Measurements from ENCODE around the gene CGNL1.

CGNL1 gene

DNA sequence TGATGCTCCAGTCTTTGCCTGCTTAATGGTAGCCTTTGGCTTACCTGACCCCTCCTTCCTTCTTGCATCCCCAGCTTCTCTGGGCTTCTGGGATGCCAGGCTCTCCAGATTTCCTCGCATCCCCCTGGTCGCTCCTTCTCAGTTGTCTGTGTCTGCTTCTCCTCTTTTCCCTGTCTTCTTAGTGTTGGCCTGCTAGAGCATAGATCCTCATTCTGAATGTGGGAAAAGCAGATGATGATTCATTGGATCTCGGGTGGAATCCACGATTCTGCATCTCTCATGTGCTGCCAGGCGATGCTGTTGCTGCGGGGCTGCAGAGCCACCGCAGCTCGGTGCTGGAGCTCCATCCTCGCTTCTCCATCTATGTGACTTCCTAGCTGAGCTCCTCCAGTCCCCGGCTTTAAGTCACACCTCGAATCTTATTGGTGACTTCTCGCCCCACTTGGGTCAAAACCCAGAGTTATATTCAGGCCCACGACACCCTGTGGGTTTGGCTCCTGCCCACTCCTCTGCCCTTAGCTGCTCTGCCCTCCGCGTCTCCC, 47.4 kb downstream of the CGNL1 start:
- DNase-seq, result no peak

GRCh38 chr15:57424628-57425405, 48.5 kb downstream of the CGNL1 start:
- DNase-seq, result no peak

DNA sequence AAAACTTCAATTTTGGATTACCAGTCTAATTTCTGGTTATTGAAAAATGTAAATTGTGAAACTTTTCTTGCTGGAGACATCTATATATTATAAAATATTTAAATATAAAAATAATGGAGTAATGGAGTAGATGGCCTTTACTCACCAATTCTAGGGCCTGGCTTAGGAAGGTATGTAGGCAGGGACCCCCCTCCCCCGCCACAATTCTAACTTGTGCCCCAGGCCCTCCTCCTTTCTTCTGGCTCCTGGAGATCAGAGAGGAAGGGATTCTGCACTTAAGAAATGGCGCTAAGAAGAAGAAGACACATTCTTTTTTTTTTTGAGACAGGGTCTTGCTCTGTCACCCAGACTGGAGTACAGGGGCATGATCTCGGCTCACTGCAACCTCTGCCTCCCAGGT, 49.5 kb downstream of the CGNL1 start:
- no peak for DNase-seq

GRCh38 chr15:57427367-57427821, 51.1 kb downstream of the CGNL1 start:
- no peak for DNase-seq

- DNase-seq, result no peak
These were observed 55.9 kb downstream of the CGNL1 start for GRCh38 chr15:57432141-57432741.

- no peak for DNase-seq
These were observed 59.9 kb downstream of the CGNL1 start for GRCh38 chr15:57436166-57436565.

DNA sequence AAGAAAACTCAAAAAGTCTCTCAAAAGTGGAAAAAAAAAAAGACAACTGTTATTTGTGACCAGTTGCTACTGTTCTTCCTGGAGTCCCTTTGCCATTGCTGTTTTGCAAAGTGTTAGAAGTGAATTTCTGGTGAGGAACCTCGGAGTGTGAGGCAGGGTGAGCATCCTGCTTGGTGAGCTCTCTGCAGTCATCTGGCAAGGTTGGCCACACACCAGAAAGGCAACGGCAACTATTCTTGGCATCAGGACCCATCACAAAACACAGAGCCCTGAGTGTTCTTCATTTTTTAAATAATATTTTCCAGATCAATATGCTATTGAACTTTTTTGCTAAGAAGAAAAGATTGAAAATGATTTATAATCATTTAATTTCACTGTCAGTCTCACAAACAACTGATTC, 60.7 kb downstream of the CGNL1 start:
- DNase-seq, result no peak

GRCh38 chr15:57437564-57437963, 61.3 kb downstream of the CGNL1 start:
- no peak for DNase-seq

DNA sequence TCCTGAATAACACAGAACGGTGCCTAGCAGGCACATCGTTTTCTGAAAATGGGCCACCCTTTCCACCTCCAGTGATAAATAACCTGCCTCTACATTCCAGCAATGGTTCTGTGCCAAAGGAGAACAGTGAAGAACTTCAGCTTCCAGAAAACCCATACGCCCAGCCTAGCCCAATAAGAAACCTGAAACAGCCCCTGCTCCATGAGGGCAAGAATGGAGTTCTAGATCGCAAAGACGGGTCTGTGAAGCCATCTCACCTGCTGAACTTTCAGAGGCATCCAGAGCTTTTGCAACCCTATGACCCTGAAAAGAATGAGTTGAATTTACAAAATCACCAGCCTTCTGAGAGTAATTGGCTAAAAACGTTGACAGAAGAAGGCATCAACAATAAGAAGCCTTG, 61.9 kb downstream of the CGNL1 start:
- no peak for DNase-seq

GRCh38 chr15:57439128-57440027, 63.1 kb downstream of the CGNL1 start:
- DNase-seq, result no peak

DNA sequence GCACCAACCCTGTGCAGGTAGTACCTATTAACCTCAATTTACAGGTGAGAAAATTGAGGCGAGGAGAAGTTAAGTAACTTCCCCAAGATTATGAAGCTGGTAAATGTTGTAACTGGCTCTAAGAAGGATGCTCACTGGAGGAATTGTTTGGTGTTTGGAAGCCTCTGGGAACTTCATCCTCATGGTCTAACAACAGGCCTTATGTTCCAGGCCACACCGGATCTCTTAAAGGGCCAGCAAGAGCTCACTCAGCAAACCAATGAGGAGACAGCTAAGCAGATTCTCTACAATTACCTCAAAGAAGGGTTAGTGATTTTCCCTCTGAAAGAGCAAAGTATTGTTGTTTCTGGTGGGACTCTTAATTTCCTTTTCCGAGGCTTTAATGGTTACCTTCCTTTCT, 63.9 kb downstream of the CGNL1 start:
- no peak for DNase-seq

- no peak for DNase-seq
These were observed 64.5 kb downstream of the CGNL1 start for GRCh38 chr15:57440799-57441198.

DNA sequence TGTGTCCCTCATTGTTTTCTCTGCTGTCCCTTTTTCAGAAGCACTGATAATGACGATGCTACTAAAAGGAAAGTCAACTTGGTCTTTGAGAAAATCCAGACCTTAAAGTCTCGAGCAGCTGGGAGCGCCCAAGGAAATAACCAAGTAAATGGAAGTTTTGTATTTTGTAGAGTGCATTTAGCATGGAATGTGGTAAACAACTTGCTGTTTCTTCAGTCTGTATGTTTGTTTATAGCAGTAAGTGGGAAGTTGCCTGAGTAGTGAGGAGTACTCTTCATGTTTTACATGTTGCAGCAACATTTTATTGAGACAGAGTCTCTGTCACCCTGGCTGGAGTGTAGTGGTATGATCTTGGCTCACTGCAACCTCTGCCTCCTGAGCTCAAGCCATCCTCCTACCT, 66.0 kb downstream of the CGNL1 start:
- no peak for DNase-seq

DNA sequence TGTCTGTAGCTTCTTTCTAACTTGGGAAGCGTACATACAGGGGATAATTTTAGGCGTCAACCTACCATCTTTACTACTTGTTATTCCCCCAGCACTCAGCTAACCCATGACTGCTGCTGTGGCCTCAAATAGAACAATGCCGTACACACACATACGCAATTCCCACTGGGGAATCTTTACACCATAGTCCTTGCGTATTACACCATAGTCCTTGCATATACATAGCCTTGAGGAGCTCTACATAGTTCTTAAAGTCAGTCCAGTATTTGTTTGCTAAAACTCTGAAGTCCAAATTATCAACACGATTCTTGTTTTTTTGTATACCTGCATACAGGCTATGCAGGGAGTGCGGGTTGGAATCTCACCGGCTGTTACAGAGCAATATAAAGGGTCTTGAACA, 67.2 kb downstream of the CGNL1 start:
- DNase-seq, result no peak

- DNase-seq, result no peak
These were observed 68.7 kb downstream of the CGNL1 start for GRCh38 chr15:57444877-57445513.

- DNase-seq, result no peak
These were observed 69.6 kb downstream of the CGNL1 start for GRCh38 chr15:57445872-57446271.

GRCh38 chr15:57446393-57446792, 70.1 kb downstream of the CGNL1 start:
- DNase-seq, result no peak

- DNase-seq, result no peak
These were observed 75.2 kb downstream of the CGNL1 start for GRCh38 chr15:57451555-57451954.

- no peak for DNase-seq
These were observed 75.9 kb downstream of the CGNL1 start for GRCh38 chr15:57452090-57452754.

DNA sequence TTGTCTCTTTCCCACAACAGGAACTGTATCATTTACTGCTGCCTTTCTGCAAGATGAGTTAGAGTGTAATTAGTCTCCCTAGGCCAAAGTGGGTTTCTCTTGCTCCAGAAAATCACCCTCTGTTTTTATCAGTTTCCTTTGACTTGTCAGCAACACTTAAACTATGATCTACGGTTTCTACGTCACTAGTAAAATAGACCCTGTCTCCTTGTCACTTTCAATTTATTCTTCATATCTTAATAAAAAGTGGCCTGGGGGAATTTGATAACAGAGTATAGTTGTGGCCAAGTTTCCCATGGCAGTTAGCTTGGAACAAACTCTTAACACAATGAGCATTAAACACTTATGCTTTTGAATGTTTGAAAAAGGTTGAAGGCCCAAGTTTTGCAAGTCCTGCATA, 79.6 kb downstream of the CGNL1 start:
- no peak for DNase-seq

DNA sequence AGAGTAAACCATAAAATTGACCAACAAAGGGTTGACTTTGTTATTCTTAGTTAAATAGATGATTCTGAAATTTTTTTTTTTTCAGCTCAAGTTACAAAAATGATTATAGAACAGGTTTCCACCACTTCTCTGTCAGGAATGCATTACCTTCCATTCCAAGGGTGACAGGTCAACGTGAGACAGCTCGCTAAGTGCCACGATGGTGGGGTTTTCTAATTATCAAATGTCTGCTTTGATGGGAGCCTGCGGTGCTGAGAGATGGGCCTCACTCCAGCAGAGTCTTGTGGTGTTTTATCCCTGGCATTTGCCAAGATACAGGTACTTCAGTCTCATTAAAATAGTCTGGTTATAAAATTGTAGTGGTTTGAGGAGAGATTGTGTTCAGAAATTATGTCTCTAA, 80.3 kb downstream of the CGNL1 start:
- no peak for DNase-seq

GRCh38 chr15:57457726-57458125, 81.4 kb downstream of the CGNL1 start:
- no peak for DNase-seq
